T-helper 22 cell (primary cell): ENCODE results near the gene ZIC1.

Experiments used
- DNase-seq: peaks from one replicate; pipeline ENCODE4 v3.0.0-alpha.2; 2020; ENCODE audit warnings: low read depth

The ZIC1 gene

DNA sequence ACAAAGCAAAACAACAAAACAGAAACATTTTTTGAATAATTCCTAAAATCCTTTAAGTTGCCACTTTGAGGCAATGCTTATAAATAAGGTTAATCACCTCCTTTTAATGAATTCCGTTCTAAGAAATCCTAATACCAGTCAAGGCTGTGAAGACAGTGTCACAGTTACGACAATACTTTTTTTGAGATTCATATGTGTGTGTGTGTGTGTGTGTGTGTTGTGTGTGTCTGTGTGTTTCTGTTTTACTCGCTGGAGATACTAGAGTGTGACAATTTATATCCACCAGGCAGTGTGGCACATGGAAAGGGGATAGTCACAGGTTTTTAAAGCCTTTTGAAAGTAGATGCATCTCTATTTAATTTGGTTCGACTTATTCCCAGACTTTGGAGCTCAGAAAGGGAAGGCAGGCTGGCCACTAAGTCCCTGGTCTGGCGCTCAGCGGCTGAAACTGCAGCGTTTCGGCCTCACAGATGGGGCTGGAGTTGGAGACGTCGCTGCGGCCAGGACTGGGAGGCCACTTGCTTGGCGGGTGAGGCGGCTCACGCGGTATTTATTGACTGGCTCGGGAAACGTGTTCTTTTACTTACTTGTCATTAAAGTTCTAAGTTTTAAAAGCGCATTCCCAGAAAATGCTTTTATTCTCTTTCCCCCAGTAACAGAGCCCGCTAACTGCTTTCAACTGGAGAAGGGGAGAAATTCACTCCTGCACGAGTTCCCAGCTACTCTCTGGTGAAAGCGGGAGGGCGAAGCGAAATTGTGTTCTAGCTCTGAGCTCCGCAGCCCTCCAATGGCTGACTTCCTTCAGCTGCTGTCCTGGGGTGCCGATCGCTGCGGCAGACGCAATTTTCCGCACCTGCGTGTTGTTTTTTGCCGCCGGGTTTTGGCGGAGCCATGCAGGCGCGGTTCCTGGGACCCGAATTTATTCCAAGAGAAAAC lies 13.7 kb downstream of the ZIC1 start:
- no peak for DNase-seq

DNA sequence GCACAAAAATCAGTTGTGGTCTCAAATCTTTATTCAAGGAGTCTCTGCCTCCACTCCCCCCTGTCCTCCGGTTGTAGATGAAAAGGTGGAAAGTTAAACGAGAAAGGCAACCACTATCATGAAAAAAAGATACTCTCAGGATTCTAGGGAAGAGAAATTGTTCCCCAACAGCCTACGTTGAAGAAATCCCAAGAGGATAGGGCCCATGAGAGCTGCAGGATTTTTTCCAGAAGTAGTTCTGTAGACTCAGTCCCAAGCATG lies 14.3 kb downstream of the ZIC1 start:
- no peak for DNase-seq

DNA sequence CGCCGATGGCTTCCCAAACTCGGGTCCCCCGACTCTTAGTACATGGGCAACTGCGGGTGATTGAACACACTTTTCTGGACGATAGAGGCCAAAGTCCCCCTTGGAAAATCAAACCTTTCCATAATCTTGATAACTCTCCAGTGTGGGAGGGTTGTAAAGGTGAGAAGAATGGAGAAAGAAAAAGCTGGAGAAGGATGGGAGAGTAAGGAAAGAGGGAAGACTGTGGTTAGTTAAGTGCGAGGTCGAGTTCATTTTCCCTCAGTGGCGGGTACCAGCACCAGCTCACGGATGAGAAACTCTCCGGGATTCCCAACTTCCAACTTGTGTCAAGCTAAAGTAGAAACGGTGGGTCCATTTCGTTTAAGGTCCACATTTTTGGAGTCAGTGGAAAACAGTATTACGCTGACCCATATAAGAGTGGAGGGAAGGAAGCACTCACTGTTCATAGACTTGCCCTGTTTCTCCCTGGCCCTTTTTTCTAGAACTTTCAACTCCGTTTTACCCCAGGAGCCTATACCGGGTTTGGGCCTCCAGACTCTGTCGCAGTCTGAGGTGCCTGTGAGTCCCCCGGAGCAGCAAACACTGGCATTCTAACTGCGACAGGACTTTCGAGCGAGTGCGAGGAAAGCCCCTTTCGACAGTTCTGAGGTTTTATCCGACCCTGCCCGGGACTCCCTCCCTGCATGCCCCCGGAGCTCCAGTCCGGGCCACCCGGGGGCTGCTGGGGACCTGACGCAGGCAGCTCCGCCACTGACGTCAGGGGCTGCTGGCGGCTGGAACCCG lies 14.8 kb downstream of the ZIC1 start:
- no peak for DNase-seq

DNA sequence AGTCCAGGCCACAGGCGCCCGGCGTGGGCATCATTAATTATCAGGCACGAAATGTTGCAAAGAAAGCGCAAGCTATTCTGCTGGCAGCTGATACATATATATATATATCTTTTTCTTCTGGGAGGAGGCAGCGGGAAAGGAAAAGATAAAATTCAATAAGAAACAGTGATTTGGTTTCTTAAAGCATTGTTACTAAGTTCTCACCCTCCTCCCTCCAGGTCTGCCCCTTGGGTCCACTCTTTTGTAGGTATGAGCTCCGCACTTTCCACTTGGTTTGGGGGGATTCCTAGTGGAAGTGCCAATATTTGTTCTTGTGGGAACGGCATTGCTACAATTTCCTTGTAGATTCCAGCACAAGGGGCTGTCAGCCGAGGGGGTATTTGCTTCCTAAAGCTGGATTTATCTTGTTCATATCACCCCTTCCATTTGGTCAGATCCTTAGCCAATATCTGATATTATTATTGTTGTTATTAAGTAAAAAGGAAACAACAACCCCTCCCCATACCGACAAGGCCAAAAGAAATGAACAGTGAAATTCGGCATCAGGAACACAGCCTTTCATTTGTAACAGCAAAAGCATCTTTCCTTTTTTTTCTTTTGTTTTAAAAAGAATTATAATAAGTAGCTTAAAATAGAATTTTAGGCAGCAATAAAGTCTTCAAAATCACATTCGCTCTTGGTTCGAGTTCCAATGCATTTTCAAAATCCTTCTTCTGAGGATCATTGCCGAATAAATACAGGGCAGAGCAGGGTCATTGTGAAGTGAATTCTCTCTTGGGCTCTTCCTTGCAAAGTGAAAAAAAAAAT lies 15.6 kb downstream of the ZIC1 start:
- no peak for DNase-seq

DNA sequence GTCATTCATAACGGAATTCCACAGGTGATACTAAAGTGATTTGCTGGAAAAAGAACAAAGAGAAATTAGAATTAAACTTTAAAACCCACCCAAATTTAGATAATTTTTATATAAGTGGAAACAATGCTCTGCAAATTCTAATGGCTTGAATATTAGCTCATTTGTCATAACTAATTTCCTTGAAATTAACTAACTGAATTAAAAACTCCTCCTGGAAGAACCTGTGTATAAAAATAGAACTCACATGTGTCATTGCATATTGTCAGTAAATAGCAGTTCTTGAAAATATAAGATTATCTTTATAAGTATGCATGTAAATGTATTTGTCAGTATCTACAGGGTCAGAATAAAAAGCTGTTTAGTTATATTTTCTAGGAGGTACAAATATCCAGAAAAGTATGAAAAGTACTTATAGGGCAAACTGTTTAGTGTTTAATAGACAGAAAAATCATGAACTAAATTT lies 16.3 kb downstream of the ZIC1 start:
- no peak for DNase-seq

DNA sequence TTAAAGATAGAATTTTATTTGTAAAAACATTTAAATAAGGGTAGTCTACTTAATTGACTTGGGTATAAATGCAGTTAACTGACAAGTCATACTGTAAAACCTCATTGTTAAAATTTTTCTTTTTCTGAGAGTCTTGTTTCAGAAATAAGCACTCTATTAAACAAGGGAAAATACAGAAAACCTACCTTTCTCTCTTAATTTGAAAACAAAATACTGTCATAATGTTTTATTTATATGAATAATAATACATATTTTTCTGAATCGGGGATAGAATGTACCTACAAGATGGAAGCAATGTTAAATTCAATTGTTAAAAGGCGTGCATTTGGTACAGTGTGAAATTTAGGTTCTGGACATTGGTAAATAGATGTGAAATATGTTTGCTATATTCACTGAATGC lies 17.8 kb downstream of the ZIC1 start:
- DNase-seq: no peak

DNA sequence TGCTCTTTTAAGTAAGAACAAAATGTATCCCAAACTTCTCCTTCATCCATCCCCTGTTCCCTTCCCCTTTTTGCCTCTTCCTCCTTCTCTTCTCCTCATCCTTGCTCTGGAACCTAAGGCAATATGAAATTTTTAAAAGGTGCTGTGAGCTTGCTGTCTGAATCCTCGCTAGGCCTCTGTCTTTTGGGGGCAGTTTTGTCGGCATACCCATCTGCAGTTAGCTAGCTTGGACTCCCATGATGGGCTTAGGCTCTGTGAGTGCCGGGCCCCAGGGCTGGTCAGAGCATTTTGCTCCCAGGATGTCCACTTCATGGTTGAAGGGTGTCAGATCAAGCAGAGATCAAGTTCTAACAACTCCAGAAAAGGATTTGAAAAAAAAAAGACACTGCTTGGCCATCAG lies 18.6 kb downstream of the ZIC1 start:
- DNase-seq: no peak

DNA sequence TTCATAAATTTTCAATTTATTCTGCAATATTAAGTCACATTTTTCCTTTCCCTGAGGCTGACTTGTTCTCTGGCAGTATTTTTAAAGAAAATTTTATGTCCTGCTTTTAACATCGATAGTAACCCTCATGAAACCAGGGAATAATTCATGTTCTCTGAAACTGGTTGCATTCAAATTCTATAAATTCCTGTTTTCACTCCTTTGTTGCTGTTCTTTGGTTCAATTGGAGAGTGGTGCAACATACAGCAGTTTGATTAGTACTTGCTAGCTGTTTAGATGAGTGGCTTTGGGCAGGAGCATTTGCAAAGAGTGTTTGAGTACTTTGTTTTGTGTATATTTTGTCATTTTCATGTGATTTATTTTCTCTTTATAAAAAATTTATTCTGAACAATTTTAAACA lies 19.2 kb downstream of the ZIC1 start:
- no peak for DNase-seq

DNA sequence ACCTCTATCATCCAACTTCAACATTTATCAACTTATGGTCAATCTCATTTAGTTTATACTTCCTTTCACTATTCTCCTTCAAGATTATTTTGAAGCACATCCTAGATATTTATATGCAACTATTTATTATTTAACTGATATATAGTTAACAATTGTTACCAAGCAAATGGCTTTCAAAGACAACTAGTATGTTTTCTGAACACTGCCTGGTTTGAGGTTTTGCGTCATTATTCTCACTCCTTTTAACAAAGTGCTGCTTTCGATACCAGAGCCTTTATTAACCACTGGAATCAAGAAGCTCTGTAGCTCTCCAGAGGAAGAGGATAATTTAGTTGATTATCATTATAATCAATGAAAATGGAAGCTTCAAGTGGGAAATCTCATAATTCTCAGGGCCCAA lies 19.6 kb downstream of the ZIC1 start:
- no peak for DNase-seq

DNA sequence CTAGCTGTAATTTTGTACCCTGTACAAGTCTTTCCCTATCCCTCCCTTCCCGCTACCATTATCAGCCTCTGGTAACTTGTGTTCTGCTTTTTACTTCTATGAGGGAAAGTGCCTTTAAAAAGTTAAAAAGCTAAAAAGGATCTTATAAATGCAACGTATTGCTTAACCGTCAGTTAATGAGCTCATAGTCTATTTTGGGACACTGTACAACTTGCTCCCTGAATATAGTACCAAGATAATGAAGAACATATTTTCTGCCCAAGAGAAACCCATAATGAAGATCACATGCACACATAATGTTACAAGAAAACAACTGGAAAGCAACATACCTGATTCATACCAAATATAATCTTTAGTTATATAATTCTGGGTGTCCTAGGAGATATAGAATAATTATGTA lies 22.6 kb downstream of the ZIC1 start:
- DNase-seq: no peak

DNA sequence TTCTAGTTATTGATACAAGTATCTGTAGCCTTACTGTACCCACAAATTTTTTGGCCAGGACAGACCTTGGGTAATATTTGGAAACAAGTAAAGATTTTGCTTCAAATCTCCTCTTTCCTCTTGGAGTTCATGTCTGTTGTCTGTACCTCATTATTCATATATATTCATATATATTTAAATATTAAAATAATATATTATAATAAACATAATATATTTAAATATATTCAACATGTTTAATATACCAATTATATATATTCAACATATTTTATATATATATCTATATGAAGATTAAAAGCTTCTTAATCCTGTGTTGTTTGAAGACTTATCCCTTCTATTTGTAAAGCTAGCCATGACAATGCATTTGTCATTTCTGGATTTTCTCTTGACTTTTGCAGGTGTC lies 38.1 kb downstream of the ZIC1 start:
- DNase-seq: no peak

DNA sequence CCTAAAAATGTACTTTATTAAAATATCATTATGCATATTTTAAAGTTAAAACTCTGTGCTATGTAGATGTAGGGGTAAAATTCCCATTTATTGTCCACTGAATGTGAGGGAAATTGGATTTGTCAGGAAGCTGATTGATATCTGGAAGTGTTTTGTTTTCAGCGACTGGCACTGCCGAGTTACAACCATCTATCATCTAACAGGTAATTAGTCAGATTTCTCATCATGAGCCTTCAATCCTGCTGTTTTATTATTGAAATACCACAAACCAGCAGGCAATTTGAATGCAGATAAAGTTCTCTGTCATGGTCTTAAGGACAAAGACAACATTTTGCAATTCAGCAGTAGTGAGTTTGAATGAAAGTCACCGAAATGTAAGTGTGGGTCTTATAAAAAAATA lies 40.5 kb downstream of the ZIC1 start:
- DNase-seq: no peak

DNA sequence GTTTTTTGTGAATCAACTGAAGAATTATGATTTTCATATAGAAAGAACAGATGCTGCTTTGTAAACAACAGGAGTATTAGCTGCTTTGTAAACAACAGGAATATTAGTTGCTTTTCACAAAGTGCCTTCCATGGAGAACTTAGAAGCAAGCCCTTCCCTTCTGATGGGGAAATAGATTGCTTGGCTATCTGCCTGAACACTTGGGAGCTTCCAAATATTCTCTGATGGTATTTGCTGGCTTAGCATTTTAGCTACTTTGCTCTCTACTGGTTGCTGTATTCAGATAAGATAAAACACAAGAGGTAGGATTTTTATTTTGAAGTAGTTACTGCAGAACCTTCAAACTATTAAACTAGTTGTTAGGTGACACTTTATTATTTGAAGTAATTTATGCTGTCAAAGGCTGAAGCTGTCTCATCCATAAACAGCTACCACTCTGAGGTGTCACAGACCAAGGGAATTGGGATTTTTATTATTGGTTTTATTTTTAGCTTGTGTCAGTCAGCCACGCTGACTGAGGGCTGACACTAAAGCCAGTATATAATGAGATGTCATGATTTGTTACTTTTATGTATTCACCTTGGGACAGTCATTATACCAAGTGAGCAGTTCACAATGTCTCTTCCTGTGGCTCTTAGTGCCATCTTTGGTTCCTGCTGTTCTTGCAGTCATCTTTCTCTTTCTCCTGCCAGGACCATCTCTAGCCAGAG lies 50.0 kb downstream of the ZIC1 start:
- DNase-seq: no peak

DNA sequence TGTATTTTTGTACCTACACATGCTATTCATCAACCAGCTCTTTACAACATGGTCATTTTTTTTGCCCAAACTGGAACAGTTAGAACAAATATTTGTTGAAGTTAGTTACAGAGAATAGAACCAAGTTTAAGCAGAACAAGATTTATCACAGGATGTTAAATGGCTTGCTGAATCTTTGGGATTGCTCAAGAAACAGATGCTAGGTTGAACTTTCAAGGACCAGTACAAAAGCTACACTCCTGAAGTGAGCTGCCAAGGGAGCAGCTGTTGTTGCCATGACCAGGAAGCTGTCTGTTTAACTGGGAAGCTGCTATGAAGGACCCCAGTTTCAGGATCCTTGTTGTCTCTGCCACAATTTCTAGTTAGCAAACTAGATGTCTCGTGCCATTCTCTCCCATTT lies 53.7 kb downstream of the ZIC1 start:
- no peak for DNase-seq
